ENCODE results near the gene SETD1B.
"Not testable (repeated sequence)": the region's sequence is repeated elsewhere in the genome, so short reads cannot be mapped to it uniquely, and the experiment has no call there.

Gene SETD1B

GRCh38 chr12:121781484-121781997, 22.3 kb upstream of the SETD1B start:
- no peak for DNase-seq

GRCh38 chr12:121781998-121782979, 21.5 kb upstream of the SETD1B start:
- DNase-seq = peak; percentile 60

- DNase-seq = no peak
Measured at GRCh38 chr12:121783766-121784165, 20.0 kb upstream of the SETD1B start.

- no peak for DNase-seq
Measured at GRCh38 chr12:121784460-121784859, 19.3 kb upstream of the SETD1B start.

- DNase-seq = peak; percentile 45
Measured at GRCh38 chr12:121786440-121786825, 17.4 kb upstream of the SETD1B start.

- peak; percentile 77 for DNase-seq
Measured at GRCh38 chr12:121787063-121788025, 16.5 kb upstream of the SETD1B start.

- no peak for DNase-seq
Measured at GRCh38 chr12:121788176-121788818, 15.5 kb upstream of the SETD1B start.

- DNase-seq = peak; percentile 61
Measured at GRCh38 chr12:121789233-121789781, 14.5 kb upstream of the SETD1B start.

- DNase-seq = peak; percentile 96
Measured at GRCh38 chr12:121789800-121790728, 13.7 kb upstream of the SETD1B start.

GRCh38 chr12:121790785-121791184, 13.0 kb upstream of the SETD1B start:
- DNase-seq = not testable (repeated sequence)

GRCh38 chr12:121791671-121792551, 11.9 kb upstream of the SETD1B start:
- DNase-seq = peak; percentile 68

- peak; percentile 69 for DNase-seq
Measured at GRCh38 chr12:121792607-121793439, 11.0 kb upstream of the SETD1B start.

GRCh38 chr12:121793440-121793837, 10.4 kb upstream of the SETD1B start, which contains the start of gene RHOF:
TSS of gene RHOF (minus strand) at chr12:121793688. CDS start at chr12:121793633, 55 bp downstream.
- no peak for DNase-seq

- peak; percentile 97 for DNase-seq
Measured at GRCh38 chr12:121793838-121794533, 9.8 kb upstream of the SETD1B start.

- DNase-seq = no peak
Measured at GRCh38 chr12:121794534-121795033, 9.2 kb upstream of the SETD1B start.

GRCh38 chr12:121795034-121795968, 8.5 kb upstream of the SETD1B start:
- DNase-seq = peak; percentile 87
